OCI-LY7 (cell line): Measurements from ENCODE around the gene PPM1H. TPM values are rescaled to one million over a fixed set of nuclear protein-coding genes. Genes with fewer than 3 reads are reported as not detected.

Source experiments
- BruUV-seq: library from RNA; stranded (reverse); fragments of 400-500 nt; replicated peaks from 2 replicates; lab custom pipeline; 2021; lab: Mats Ljungman, UMichigan
- CTCF ChIA-PET: fragments of 300-600 bp; sonication (Branson Sonifier 250); formaldehyde crosslinking; loops from one replicate; lab custom pipeline; 2022; ENCODE audit warnings: antibody characterized with exemption; ENCODE audit not compliant: unreplicated experiment; lab: Charles Lee
- POLR2A ChIA-PET: fragments of 300-600 bp; sonication (Branson Sonifier 250); formaldehyde crosslinking; loops from one replicate; lab custom pipeline; 2022; ENCODE audit warnings: antibody characterized with exemption; lab: Charles Lee
- DNase-seq: peaks from one replicate; pipeline ENCODE4 v3.0.0-alpha.2; 2015; ENCODE audit warnings: low spot score
- H2AFZ ChIP-seq: fragments of 200-600 bp; sonication (generic), shearing (Covaris generic); 2 replicates; pipeline ENCODE4 v1.6.1; 2014; ENCODE audit warnings: mild to moderate bottlenecking, antibody characterized with exemption, low read length, moderate library complexity
- H3K27ac ChIP-seq: fragments of 200-600 bp; sonication (generic); 2 replicates; pipeline ENCODE4 v1.5.1; 2014; ENCODE audit warnings: mixed run types, low read depth, mild to moderate bottlenecking, moderate library complexity, low read length, inconsistent platforms; ENCODE audit not compliant: poor library complexity, severe bottlenecking
- H3K36me3 ChIP-seq: fragments of 200-600 bp; sonication (generic); 2 replicates; pipeline ENCODE4 v1.6.1; 2014; ENCODE audit warnings: mild to moderate bottlenecking, antibody characterized with exemption, low read length, moderate library complexity, mixed read lengths; ENCODE audit not compliant: insufficient read depth
- H3K4me1 ChIP-seq: fragments of 200-600 bp; sonication (generic); 2 replicates; pipeline ENCODE4 v1.5.1; 2014; ENCODE audit warnings: mild to moderate bottlenecking, low read length; ENCODE audit not compliant: insufficient read depth, poor library complexity, severe bottlenecking
- H3K4me2 ChIP-seq: fragments of 200-600 bp; sonication (generic); 2 replicates; pipeline ENCODE4 v1.6.1; 2014; ENCODE audit warnings: mild to moderate bottlenecking, low read length
- H3K4me3 ChIP-seq: fragments of 200-600 bp; sonication (generic); 2 replicates; pipeline ENCODE4 v1.5.1; 2014; ENCODE audit warnings: mild to moderate bottlenecking, low read depth, low read length; ENCODE audit not compliant: poor library complexity, severe bottlenecking
- H3K79me2 ChIP-seq: fragments of 200-600 bp; sonication (generic); 2 replicates; pipeline ENCODE4 v1.6.1; 2016; ENCODE audit warnings: low read depth, mild to moderate bottlenecking, low read length, moderate library complexity, mixed read lengths; ENCODE audit not compliant: insufficient read depth
- H3K9me2 ChIP-seq: fragments of 200-600 bp; sonication (generic); 2 replicates; pipeline ENCODE4 v1.6.1; 2016; ENCODE audit warnings: mild to moderate bottlenecking, low read length, mixed read lengths; ENCODE audit not compliant: insufficient read depth
- H3K9me3 ChIP-seq: fragments of 200-600 bp; sonication (generic); 2 replicates; pipeline ENCODE4 v1.6.1; 2014; ENCODE audit warnings: mild to moderate bottlenecking, mixed run types, low read length, mixed read lengths
- H4K20me1 ChIP-seq: fragments of 200-600 bp; sonication (generic); 2 replicates; pipeline ENCODE4 v1.6.1; 2014; ENCODE audit warnings: mild to moderate bottlenecking, antibody characterized with exemption, low read length, moderate library complexity, mixed read lengths; ENCODE audit not compliant: insufficient read depth
- EZH2phosphoT487 ChIP-seq: fragments of 200-600 bp; sonication (generic); IDR thresholded peaks from 2 replicates; pipeline ENCODE4 v1.6.1; 2018; ENCODE audit warnings: low read depth, borderline replicate concordance, mild to moderate bottlenecking, mixed run types, antibody characterized with exemption, low read length, moderate library complexity, mixed read lengths
- intact Hi-C: fragments of 100-400 bp; cut with micrococcal nuclease; formaldehyde crosslinking; loops from one replicate; pipeline ENCODE4 v1.10.0; 2022; ENCODE audit not compliant: unreplicated experiment
- total RNA-seq, 2 experiments: library from RNA; depleted of rRNA in 1 of 2; stranded (reverse); fragments of >200 nt in 1 of 2; shearing (Covaris generic) in 1 of 2; gene quantifications; 2 replicates each; pipeline ENCODE4 v1.2.3, GENCODE V29; 2014 to 2022
- TF ChIP-seq, protein P1 (sequence below): fragments of 200-600 bp; sonication (generic); conservative IDR thresholded peaks from 2 replicates; pipeline ENCODE4 v1.5.1; 2014; ENCODE audit warnings: mild to moderate bottlenecking, antibody characterized with exemption, low read length, moderate library complexity, mixed read lengths

PPM1H gene
- total RNA-seq, 2 experiments from 2014 or later, result 2.0 to 3.4 TPM

DNA sequence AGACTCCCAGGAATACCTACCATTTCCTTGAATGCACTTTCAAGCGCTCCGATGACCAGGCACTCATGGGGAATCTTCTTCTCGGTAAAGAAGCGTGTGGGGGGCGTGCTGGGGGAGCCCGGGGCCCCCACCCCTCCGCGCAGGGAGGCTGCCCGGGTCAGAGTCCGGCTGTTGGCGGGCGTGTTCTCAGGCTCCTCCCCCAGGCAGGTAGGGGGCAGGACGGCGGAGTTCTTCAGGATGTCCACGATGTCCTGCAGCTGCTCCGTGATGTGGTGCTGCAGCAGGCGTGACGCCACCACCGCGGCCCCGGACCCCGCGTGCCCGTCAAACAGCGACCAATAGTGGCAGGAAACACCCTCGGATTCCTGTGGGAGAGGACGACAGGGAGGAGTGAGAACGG lies 133.2 kb downstream of the PPM1H start:
- Histone ChIP-seq H3K9me2 (no peaks in the 10 kb centered on the region), H3K4me3 (no peak overlapping the region), H3K27ac (no peak overlapping the region), H2AFZ (no peak overlapping the region), H4K20me1 (no peaks in the 10 kb centered on the region), H3K4me2 (no peak overlapping the region), H3K4me1 (no peaks in the 10 kb centered on the region), H3K9me3 (no peaks in the 10 kb centered on the region), H3K36me3 (no peaks in the 10 kb centered on the region), H3K79me2 (no peaks in the 10 kb centered on the region)
- intact Hi-C loops, result no loop called here
- DNase-seq, result no peak
- no peak for TF ChIP-seq EZH2phosphoT487
- TF ChIP-seq, protein P1, sequence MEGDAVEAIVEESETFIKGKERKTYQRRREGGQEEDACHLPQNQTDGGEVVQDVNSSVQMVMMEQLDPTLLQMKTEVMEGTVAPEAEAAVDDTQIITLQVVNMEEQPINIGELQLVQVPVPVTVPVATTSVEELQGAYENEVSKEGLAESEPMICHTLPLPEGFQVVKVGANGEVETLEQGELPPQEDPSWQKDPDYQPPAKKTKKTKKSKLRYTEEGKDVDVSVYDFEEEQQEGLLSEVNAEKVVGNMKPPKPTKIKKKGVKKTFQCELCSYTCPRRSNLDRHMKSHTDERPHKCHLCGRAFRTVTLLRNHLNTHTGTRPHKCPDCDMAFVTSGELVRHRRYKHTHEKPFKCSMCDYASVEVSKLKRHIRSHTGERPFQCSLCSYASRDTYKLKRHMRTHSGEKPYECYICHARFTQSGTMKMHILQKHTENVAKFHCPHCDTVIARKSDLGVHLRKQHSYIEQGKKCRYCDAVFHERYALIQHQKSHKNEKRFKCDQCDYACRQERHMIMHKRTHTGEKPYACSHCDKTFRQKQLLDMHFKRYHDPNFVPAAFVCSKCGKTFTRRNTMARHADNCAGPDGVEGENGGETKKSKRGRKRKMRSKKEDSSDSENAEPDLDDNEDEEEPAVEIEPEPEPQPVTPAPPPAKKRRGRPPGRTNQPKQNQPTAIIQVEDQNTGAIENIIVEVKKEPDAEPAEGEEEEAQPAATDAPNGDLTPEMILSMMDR, result no peak
- CTCF ChIA-PET, result no interaction called here
- BruUV-seq, result no TSS peak
- POLR2A ChIA-PET, result no interaction called here

DNA sequence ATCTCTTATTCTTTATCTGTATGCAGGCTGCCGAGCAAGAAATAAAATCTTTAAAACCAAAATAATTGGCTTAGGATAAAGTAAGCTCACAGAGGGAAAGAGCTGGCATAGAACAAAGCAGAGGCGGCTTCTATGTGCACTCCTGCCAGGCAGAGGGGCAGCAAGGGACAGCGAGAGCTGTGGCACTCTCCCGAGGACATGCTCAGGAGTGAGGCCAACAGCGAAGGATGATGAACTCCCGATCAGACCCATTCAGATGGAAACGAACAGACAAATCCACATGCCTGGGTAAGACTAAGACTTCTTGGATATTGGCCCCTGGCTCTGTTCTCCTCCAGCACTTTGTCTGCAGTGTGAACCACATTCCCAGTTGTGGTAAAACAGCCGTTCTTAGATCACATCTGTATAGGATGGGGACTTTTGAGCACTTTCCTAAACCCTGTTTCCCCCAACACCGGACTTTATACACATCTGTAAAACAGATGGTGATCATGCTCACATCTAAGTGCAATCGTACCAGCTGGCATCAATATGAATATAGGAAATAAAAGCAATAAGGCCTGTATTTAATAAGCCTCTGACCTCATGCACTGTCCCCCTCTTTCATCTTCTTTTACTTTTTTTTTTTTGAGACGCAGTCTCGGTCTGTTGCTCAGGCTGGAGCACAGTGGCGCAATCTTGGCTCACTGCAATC lies 134.1 kb downstream of the PPM1H start:
- Histone ChIP-seq H3K9me3 (no peaks in the 10 kb centered on the region), H3K4me2 (no peak overlapping the region), H3K36me3 (no peaks in the 10 kb centered on the region), H4K20me1 (no peaks in the 10 kb centered on the region), H3K9me2 (no peaks in the 10 kb centered on the region), H3K79me2 (no peaks in the 10 kb centered on the region), H3K27ac (no peak overlapping the region), H3K4me1 (no peaks in the 10 kb centered on the region), H2AFZ (no peak overlapping the region), H3K4me3 (no peak overlapping the region)
- POLR2A ChIA-PET, result interaction anchor here (0.7 kb wide), 1 partner anchor 79 kb away, joined by 3 read pairs; no protein-coding TSS in a partner anchor
- intact Hi-C loops, result no loop called here
- DNase-seq, result no peak
- CTCF ChIA-PET, result interaction anchor here (1.1 kb wide), 1 partner anchor 12 kb away, joined by 4 read pairs; no protein-coding TSS in a partner anchor
- no peak for TF ChIP-seq EZH2phosphoT487
- TF ChIP-seq, protein P1, result no peak
- no TSS peak for BruUV-seq
